ENCODE measurements around the gene EEF2KMT.
"Not testable (repeated sequence)": the region's sequence is repeated elsewhere in the genome, so short reads cannot be mapped to it uniquely, and the experiment has no call there.

The EEF2KMT gene

GRCh38 chr16:5046914-5047313 is 50.7 kb downstream of the EEF2KMT start:
- TF ChIP-seq, protein P1, sequence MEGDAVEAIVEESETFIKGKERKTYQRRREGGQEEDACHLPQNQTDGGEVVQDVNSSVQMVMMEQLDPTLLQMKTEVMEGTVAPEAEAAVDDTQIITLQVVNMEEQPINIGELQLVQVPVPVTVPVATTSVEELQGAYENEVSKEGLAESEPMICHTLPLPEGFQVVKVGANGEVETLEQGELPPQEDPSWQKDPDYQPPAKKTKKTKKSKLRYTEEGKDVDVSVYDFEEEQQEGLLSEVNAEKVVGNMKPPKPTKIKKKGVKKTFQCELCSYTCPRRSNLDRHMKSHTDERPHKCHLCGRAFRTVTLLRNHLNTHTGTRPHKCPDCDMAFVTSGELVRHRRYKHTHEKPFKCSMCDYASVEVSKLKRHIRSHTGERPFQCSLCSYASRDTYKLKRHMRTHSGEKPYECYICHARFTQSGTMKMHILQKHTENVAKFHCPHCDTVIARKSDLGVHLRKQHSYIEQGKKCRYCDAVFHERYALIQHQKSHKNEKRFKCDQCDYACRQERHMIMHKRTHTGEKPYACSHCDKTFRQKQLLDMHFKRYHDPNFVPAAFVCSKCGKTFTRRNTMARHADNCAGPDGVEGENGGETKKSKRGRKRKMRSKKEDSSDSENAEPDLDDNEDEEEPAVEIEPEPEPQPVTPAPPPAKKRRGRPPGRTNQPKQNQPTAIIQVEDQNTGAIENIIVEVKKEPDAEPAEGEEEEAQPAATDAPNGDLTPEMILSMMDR (conservative IDR thresholded peaks at IDR 0.05; ENCODE audit: low read length), result no peak
- TF ChIP-seq EZH2phosphoT487 (IDR thresholded peaks at IDR 0.05; ENCODE audit: borderline replicate concordance), result no peak
- Histone ChIP-seq H3K9ac (ENCODE audit: low read depth, low read length, poor library complexity, severe bottlenecking) (no peak overlapping the region), H3K36me3 (ENCODE audit: insufficient read depth, low read length) (no peaks in the 10 kb centered on the region), H3K79me2 (ENCODE audit: insufficient read depth, low read length) (no peaks in the 10 kb centered on the region), H2AFZ (ENCODE audit: low read length) (no peak overlapping the region), H3K4me2 (ENCODE audit: low read depth, low read length, poor library complexity, severe bottlenecking) (no peak overlapping the region), H3K4me3 (ENCODE audit: low read length, poor library complexity, severe bottlenecking) (no peak overlapping the region), H3K9me2 (replicated peaks; ENCODE audit: low read depth, low read length) (no peaks in the 10 kb centered on the region), H4K20me1 (ENCODE audit: insufficient read depth, low read length, poor library complexity, severe bottlenecking) (no peaks in the 10 kb centered on the region), H3K27me3 (ENCODE audit: insufficient read depth, low read length, poor library complexity, severe bottlenecking) (no peaks in the 10 kb centered on the region), H3K4me1 (ENCODE audit: insufficient read depth, low read length, poor library complexity, severe bottlenecking) (no peaks in the 10 kb centered on the region), H3K9me3 (ENCODE audit: insufficient read depth, low read depth, low read length) (no peaks in the 10 kb centered on the region), H3F3A (ENCODE audit: low read depth) (no peaks in the 10 kb centered on the region)

DNA sequence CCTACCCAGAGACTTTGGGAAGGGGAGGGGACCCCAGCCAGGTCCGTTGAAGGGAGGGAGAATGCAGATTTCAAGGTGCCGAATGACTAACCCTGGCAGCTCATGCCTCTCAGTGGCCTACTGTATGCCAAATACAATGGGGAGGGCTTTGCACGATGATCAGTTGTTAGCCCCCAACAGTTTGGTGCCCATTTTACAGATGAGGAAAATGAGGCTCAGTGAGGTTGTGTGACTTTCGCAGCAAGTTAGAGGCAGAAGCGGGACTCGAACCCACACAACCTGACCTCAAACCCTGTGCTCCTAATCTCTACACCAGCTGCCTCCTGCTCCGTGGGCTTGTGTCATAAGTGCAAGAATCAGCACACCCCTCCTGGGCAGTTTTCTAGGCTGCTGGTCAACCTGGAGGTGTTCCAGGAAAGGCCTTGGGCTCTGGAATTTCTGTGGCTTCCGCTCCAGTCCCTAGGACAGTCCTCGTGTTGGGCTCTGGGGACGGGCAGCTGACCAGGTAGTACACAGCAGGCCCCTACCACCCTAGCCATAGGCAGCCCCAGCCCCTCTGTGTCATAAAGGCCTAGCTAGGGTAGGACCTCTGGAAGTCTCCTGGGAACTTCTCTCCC is 52.0 kb downstream of the EEF2KMT start:
- Histone ChIP-seq H3K9ac (ENCODE audit: low read depth, low read length, poor library complexity, severe bottlenecking) (no peak overlapping the region), H3K9me3 (ENCODE audit: insufficient read depth, low read depth, low read length) (no peaks in the 10 kb centered on the region), H3K36me3 (ENCODE audit: insufficient read depth, low read length) (no peaks in the 10 kb centered on the region), H3K27me3 (ENCODE audit: insufficient read depth, low read length, poor library complexity, severe bottlenecking) (no peaks in the 10 kb centered on the region), H4K20me1 (ENCODE audit: insufficient read depth, low read length, poor library complexity, severe bottlenecking) (no peaks in the 10 kb centered on the region), H3K4me3 (ENCODE audit: low read length, poor library complexity, severe bottlenecking) (no peak overlapping the region), H3K4me2 (ENCODE audit: low read depth, low read length, poor library complexity, severe bottlenecking) (no peak overlapping the region), H3K4me1 (ENCODE audit: insufficient read depth, low read length, poor library complexity, severe bottlenecking) (no peaks in the 10 kb centered on the region), H3K9me2 (replicated peaks; ENCODE audit: low read depth, low read length) (no peaks in the 10 kb centered on the region), H3F3A (ENCODE audit: low read depth) (no peaks in the 10 kb centered on the region), H2AFZ (ENCODE audit: low read length) (no peak overlapping the region), H3K79me2 (ENCODE audit: insufficient read depth, low read length) (no peaks in the 10 kb centered on the region)
- TF ChIP-seq, protein P1 (conservative IDR thresholded peaks at IDR 0.05; ENCODE audit: low read length), result no peak

DNA sequence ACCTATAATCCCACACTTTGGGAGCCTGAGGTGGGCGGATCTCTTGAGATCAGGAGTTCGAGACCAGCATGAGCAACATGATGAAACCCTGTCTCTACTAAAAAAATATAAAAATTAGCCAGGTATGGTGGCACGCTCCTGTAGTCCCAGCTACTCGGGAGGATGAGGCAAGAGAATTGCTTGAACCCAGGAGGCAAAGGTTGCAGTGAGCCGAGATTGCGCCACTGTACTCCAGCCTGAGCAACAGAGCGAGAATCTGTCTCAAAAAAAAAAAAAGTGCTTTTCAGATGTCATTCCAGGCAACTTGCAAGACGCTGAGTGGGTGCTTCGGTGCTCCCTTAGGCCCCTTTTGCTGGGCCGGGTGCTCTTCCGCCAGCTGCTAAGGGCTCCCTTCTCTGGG is 53.0 kb downstream of the EEF2KMT start:
- H3K4me1 ChIP-seq (ENCODE audit: insufficient read depth, low read length, poor library complexity, severe bottlenecking); H3K9ac ChIP-seq (ENCODE audit: low read depth, low read length, poor library complexity, severe bottlenecking); H3K9me2 ChIP-seq (replicated peaks; ENCODE audit: low read depth, low read length); H3K27me3 ChIP-seq (ENCODE audit: insufficient read depth, low read length, poor library complexity, severe bottlenecking); H3F3A ChIP-seq (ENCODE audit: low read depth); H3K9me3 ChIP-seq (ENCODE audit: insufficient read depth, low read depth, low read length); H3K4me3 ChIP-seq (ENCODE audit: low read length, poor library complexity, severe bottlenecking); H4K20me1 ChIP-seq (ENCODE audit: insufficient read depth, low read length, poor library complexity, severe bottlenecking); H3K4me2 ChIP-seq (ENCODE audit: low read depth, low read length, poor library complexity, severe bottlenecking); H3K36me3 ChIP-seq (ENCODE audit: insufficient read depth, low read length); H3K79me2 ChIP-seq (ENCODE audit: insufficient read depth, low read length); H2AFZ ChIP-seq (ENCODE audit: low read length): not testable (repeated sequence)

- no peaks in the 10 kb centered on the region for H3K36me3 ChIP-seq (ENCODE audit: insufficient read depth, low read length)
- H3K4me1 ChIP-seq (ENCODE audit: insufficient read depth, low read length, poor library complexity, severe bottlenecking), result no peaks in the 10 kb centered on the region
- no peaks in the 10 kb centered on the region for H4K20me1 ChIP-seq (ENCODE audit: insufficient read depth, low read length, poor library complexity, severe bottlenecking)
- H3K9me2 ChIP-seq (replicated peaks; ENCODE audit: low read depth, low read length), result no peaks in the 10 kb centered on the region
- no peak for TF ChIP-seq EZH2phosphoT487 (IDR thresholded peaks at IDR 0.05; ENCODE audit: borderline replicate concordance)
- TF ChIP-seq, protein P1 (conservative IDR thresholded peaks at IDR 0.05; ENCODE audit: low read length), result no peak
- H3K4me2 ChIP-seq (ENCODE audit: low read depth, low read length, poor library complexity, severe bottlenecking), result no peak overlapping the region
- H3F3A ChIP-seq (ENCODE audit: low read depth), result no peaks in the 10 kb centered on the region
- no peaks in the 10 kb centered on the region for H3K79me2 ChIP-seq (ENCODE audit: insufficient read depth, low read length)
- no peak overlapping the region for H3K4me3 ChIP-seq (ENCODE audit: low read length, poor library complexity, severe bottlenecking)
- no peaks in the 10 kb centered on the region for H3K27me3 ChIP-seq (ENCODE audit: insufficient read depth, low read length, poor library complexity, severe bottlenecking)
- no peak overlapping the region for H2AFZ ChIP-seq (ENCODE audit: low read length)
- H3K9me3 ChIP-seq (ENCODE audit: insufficient read depth, low read depth, low read length), result no peaks in the 10 kb centered on the region
- no peak overlapping the region for H3K9ac ChIP-seq (ENCODE audit: low read depth, low read length, poor library complexity, severe bottlenecking)
Observed at GRCh38 chr16:5044011-5044540, 53.5 kb downstream of the EEF2KMT start.
